ENCODE measurements around the gene FAM83B.

Gene FAM83B

GRCh38 chr6:54874349-54875048 lies 27.9 kb downstream of the FAM83B start:
- no peak for ATAC-seq

GRCh38 chr6:54875539-54875938 lies 29.0 kb downstream of the FAM83B start:
- no peak for TF ChIP-seq OSR1 (CRISPR knock-in tag; IDR thresholded peaks at IDR 0.05)
- TF ChIP-seq ZNF565 (CRISPR knock-in tag; conservative IDR thresholded peaks at IDR 0.05; ENCODE audit: low read depth): no peak
- no peak for TF ChIP-seq TSHZ2 (CRISPR knock-in tag; IDR thresholded peaks at IDR 0.05)
- TF ChIP-seq ZNF70 (CRISPR knock-in tag; IDR thresholded peaks at IDR 0.05): no peak
- no peak for TF ChIP-seq PATZ1 (CRISPR knock-in tag; IDR thresholded peaks at IDR 0.05; ENCODE audit: borderline replicate concordance)
- TF ChIP-seq BACH2 (CRISPR knock-in tag; IDR thresholded peaks at IDR 0.05; ENCODE audit: borderline replicate concordance): no peak
- no peak for TF ChIP-seq ARNTL (CRISPR knock-in tag; IDR thresholded peaks at IDR 0.05; ENCODE audit: borderline replicate concordance, low read depth)
- TF ChIP-seq GLIS3 (CRISPR knock-in tag; IDR thresholded peaks at IDR 0.05): no peak
- no peak for ATAC-seq

More at GRCh38 chr6:54874349-54875048, 27.9 kb downstream of the FAM83B start:
- TF ChIP-seq POU6F1 (CRISPR knock-in tag; IDR thresholded peaks at IDR 0.05; ENCODE audit: borderline replicate concordance, low read depth): no peak

- TF ChIP-seq ISL1 (CRISPR knock-in tag; IDR thresholded peaks at IDR 0.05) (no peak), GLIS3 (CRISPR knock-in tag; IDR thresholded peaks at IDR 0.05) (no peak), SNAI2 (CRISPR knock-in tag; IDR thresholded peaks at IDR 0.05) (no peak), ZNF8 (CRISPR knock-in tag; IDR thresholded peaks at IDR 0.05) (no peak), PPARA (CRISPR knock-in tag; IDR thresholded peaks at IDR 0.05; ENCODE audit: borderline replicate concordance) (no peak), ESRRG (CRISPR knock-in tag; IDR thresholded peaks at IDR 0.05) (no peak), CSDC2 (CRISPR knock-in tag; IDR thresholded peaks at IDR 0.05) (no peak), ARNTL (CRISPR knock-in tag; IDR thresholded peaks at IDR 0.05; ENCODE audit: borderline replicate concordance, low read depth) (no peak), CSRNP3 (CRISPR knock-in tag; IDR thresholded peaks at IDR 0.05) (no peak)
These were observed 29.8 kb downstream of the FAM83B start for GRCh38 chr6:54876365-54876764.

GRCh38 chr6:54876871-54877270 lies 30.3 kb downstream of the FAM83B start:
- no peak for ATAC-seq
- TF ChIP-seq TSHZ2 (CRISPR knock-in tag; IDR thresholded peaks at IDR 0.05) (no peak), OSR1 (CRISPR knock-in tag; IDR thresholded peaks at IDR 0.05) (no peak), ZC3H10 (CRISPR knock-in tag; IDR thresholded peaks at IDR 0.05) (no peak), SNAI2 (CRISPR knock-in tag; IDR thresholded peaks at IDR 0.05) (no peak)

More at GRCh38 chr6:54876365-54876764, 29.8 kb downstream of the FAM83B start:
- no peak for ATAC-seq
